DOHH2 (cell line): Measurements from ENCODE around the gene LSP1.

Source experiments
- CTCF ChIP-seq: fragments of 200-600 bp; sonication (generic); IDR thresholded peaks from one replicate; pipeline ENCODE4 v1.5.1; 2014; ENCODE audit warnings: antibody characterized with exemption, mild to moderate bottlenecking, low read depth, low read length; ENCODE audit not compliant: poor library complexity, severe bottlenecking
- EZH2phosphoT487 ChIP-seq: fragments of 200-600 bp; sonication (generic); IDR thresholded peaks from 2 replicates; pipeline ENCODE4 v1.6.1; 2017; ENCODE audit warnings: borderline replicate concordance, mild to moderate bottlenecking, antibody characterized with exemption, low read length, moderate library complexity, mixed read lengths

GRCh38 chr11:1870721-1871466 lies 18.0 kb downstream of the LSP1 start:
- no peak for TF ChIP-seq CTCF
- TF ChIP-seq EZH2phosphoT487, result no peak
